Stimulated activated CD4-positive, alpha-beta T cell treated with anti-CD3 and anti-CD28 coated beads, Interleukin-15, amount 100 ng/mL, for 24 hours (primary cell): ENCODE measurements around the gene RASGEF1C.

Experiments used
- DNase-seq: peaks from one replicate; pipeline ENCODE4 v3.0.0-alpha.2; 2020

The RASGEF1C gene

GRCh38 chr5:180079702-180080466, 129.1 kb downstream of the RASGEF1C start:
- DNase-seq: no peak

- no peak for DNase-seq
Observed at GRCh38 chr5:180078348-180078747, 130.7 kb downstream of the RASGEF1C start.

- DNase-seq: no peak
Observed at GRCh38 chr5:180077594-180078284, 131.3 kb downstream of the RASGEF1C start.

GRCh38 chr5:180075703-180076102, 133.3 kb downstream of the RASGEF1C start:
- DNase-seq: no peak

- no peak for DNase-seq
Observed at GRCh38 chr5:180074462-180074861, 134.5 kb downstream of the RASGEF1C start.

- no peak for DNase-seq
Observed at GRCh38 chr5:180072556-180072955, 136.5 kb downstream of the RASGEF1C start.

GRCh38 chr5:180072256-180072548, 136.8 kb downstream of the RASGEF1C start:
- DNase-seq: no peak

- peak; percentile 92 for DNase-seq
Observed at GRCh38 chr5:180071531-180072255, 137.3 kb downstream of the RASGEF1C start, which contains the start of gene RNF130. RNF130 (minus strand) TSS chr5:180071759; CDS start chr5:180071702, 57 bp downstream.

- no peak for DNase-seq
Observed at GRCh38 chr5:180070756-180071530, 138.1 kb downstream of the RASGEF1C start.

GRCh38 chr5:180069589-180070247, 139.3 kb downstream of the RASGEF1C start:
- no peak for DNase-seq

GRCh38 chr5:180068519-180069090, 140.4 kb downstream of the RASGEF1C start:
- no peak for DNase-seq

GRCh38 chr5:180067986-180068385, 141.0 kb downstream of the RASGEF1C start:
- DNase-seq: no peak

- no peak for DNase-seq
Observed at GRCh38 chr5:180060192-180060591, 148.8 kb downstream of the RASGEF1C start.

GRCh38 chr5:180059326-180059725, 149.7 kb downstream of the RASGEF1C start:
- no peak for DNase-seq

- DNase-seq: no peak
Observed at GRCh38 chr5:180056153-180056552, 152.9 kb downstream of the RASGEF1C start.

GRCh38 chr5:180054226-180054625, 154.8 kb downstream of the RASGEF1C start:
- DNase-seq: no peak

- no peak for DNase-seq
Observed at GRCh38 chr5:180053061-180053602, 155.9 kb downstream of the RASGEF1C start.

GRCh38 chr5:180052211-180052818, 156.7 kb downstream of the RASGEF1C start:
- no peak for DNase-seq
